ENCODE data around the gene PDE6H.

- no peak for TF ChIP-seq CTCF (IDR thresholded peaks at IDR 0.05)
- TF ChIP-seq POLR2A (IDR thresholded peaks at IDR 0.05) = no peak
Measured at GRCh38 chr12:14948672-14949071, 24.2 kb upstream of the PDE6H start.

Data from adrenal gland (tissue), 5 donors.